H1 (cell line): ENCODE results near the gene LRRC4.

ENCODE experiments used
- CEBPB ChIP-seq: IDR thresholded peaks from 2 replicates; pipeline ENCODE4 v1.6.1; 2012; ENCODE audit warnings: low read depth, low read length
- CREB1 ChIP-seq: IDR thresholded peaks from 2 replicates; pipeline ENCODE4 v1.6.1; 2012; ENCODE audit warnings: inconsistent platforms
- EP300 ChIP-seq, 2 experiments: IDR thresholded peaks; 1 replicate in 1 of 2; 2 replicates in 1 of 2; pipeline ENCODE4 v1.6.1; 2011 to 2012; ENCODE audit warnings: low read depth in 2 of 2, low read length in 2 of 2, mild to moderate bottlenecking in 2 of 2, borderline replicate concordance in 1 of 2, inconsistent platforms in 1 of 2, moderate library complexity in 1 of 2
- EZH2 ChIP-seq: fragments of 200-600 bp; sonication (generic); IDR thresholded peaks from 2 replicates; pipeline ENCODE4 v1.7.1; 2012; ENCODE audit warnings: low read depth, mild to moderate bottlenecking, moderate library complexity, low read length, inconsistent platforms; ENCODE audit not compliant: severe bottlenecking
- POLR2A ChIP-seq, 2 experiments: IDR thresholded peaks; 1 replicate in 1 of 2; 2 replicates in 1 of 2; pipeline ENCODE4 v1.6.1; 2011; ENCODE audit warnings: low read depth in 2 of 2, low read length in 2 of 2, mild to moderate bottlenecking in 2 of 2; ENCODE audit errors: control extremely low read depth in 1 of 2
- POLR2AphosphoS5 ChIP-seq: IDR thresholded peaks from 2 replicates; pipeline ENCODE4 v1.6.1; 2011; ENCODE audit warnings: low read depth, low read length
- RXRA ChIP-seq: IDR thresholded peaks from 2 replicates; pipeline ENCODE4 v1.6.1; 2011; ENCODE audit warnings: low read depth, mild to moderate bottlenecking, low read length, moderate library complexity; ENCODE audit not compliant: insufficient read depth
- SRF ChIP-seq: IDR thresholded peaks from 2 replicates; pipeline ENCODE4 v1.6.1; 2011; ENCODE audit warnings: mild to moderate bottlenecking, low read depth, low read length, moderate library complexity
- TAF1 ChIP-seq: IDR thresholded peaks from 2 replicates; pipeline ENCODE4 v1.6.1; 2011; ENCODE audit warnings: mild to moderate bottlenecking, low read depth, low read length
- YY1 ChIP-seq: IDR thresholded peaks from 2 replicates; pipeline ENCODE4 v1.6.1; 2011; ENCODE audit warnings: low read depth, mild to moderate bottlenecking, low read length
- TF ChIP-seq, protein P1 (sequence below), 3 experiments: IDR thresholded peaks; 1 replicate in 2 of 3; 2 replicates in 1 of 3; pipeline versions ENCODE4 v1.5.1 to v1.6.1; 2011; ENCODE audit warnings: low read length in 3 of 3, mild to moderate bottlenecking in 3 of 3, inconsistent platforms in 2 of 3, low read depth in 1 of 3, moderate library complexity in 1 of 3; ENCODE audit not compliant: insufficient read depth in 1 of 3; ENCODE audit errors: control extremely low read depth in 1 of 3
- TF ChIP-seq, protein P2 (sequence below): IDR thresholded peaks from 2 replicates; pipeline ENCODE4 v1.6.1; 2011; ENCODE audit warnings: low read depth, mild to moderate bottlenecking, low read length; ENCODE audit not compliant: insufficient read depth
- TF ChIP-seq, protein P3 (sequence below): IDR thresholded peaks from 2 replicates; pipeline ENCODE4 v1.6.1; 2011; ENCODE audit warnings: low read length, improper control_type of control experiment

DNA sequence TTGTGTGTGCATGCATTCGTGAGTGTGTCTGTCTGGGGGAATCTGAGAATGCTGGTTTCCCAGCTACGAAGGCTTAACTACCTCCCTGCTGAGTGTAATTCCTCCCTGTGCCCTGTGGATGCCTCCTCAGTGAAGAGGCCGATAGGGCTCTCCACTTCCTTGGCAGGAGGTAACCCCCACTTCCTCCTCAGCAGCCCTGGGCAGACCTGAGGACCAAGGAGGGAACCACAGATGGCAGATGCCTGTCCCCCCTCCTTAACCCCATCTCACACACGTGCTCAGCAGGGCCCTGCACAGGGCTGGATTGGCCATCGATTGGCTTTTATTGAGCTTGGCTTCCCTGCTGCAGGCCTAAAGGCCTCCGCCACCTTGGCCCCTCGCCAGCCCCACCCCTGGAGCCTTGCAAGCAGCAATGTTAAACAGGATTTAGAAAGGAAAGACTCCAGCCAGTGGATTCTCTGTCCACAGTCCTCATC is 45.6 kb upstream of the LRRC4 start:
- TF ChIP-seq, protein P1, sequence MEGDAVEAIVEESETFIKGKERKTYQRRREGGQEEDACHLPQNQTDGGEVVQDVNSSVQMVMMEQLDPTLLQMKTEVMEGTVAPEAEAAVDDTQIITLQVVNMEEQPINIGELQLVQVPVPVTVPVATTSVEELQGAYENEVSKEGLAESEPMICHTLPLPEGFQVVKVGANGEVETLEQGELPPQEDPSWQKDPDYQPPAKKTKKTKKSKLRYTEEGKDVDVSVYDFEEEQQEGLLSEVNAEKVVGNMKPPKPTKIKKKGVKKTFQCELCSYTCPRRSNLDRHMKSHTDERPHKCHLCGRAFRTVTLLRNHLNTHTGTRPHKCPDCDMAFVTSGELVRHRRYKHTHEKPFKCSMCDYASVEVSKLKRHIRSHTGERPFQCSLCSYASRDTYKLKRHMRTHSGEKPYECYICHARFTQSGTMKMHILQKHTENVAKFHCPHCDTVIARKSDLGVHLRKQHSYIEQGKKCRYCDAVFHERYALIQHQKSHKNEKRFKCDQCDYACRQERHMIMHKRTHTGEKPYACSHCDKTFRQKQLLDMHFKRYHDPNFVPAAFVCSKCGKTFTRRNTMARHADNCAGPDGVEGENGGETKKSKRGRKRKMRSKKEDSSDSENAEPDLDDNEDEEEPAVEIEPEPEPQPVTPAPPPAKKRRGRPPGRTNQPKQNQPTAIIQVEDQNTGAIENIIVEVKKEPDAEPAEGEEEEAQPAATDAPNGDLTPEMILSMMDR (IDR thresholded peaks at IDR 0.05; ENCODE audit: control extremely low read depth in 1 of 3, insufficient read depth in 1 of 3, low read depth in 1 of 3, low read length in 3 of 3) = no peak
- TF ChIP-seq CEBPB (no peak), CREB1 (no peak), YY1 (no peak), EZH2 (no peak), TAF1 (no peak), POLR2A (IDR thresholded peaks at IDR 0.05; ENCODE audit: control extremely low read depth in 1 of 2, low read depth in 2 of 2, low read length in 2 of 2) (no peak), SRF (no peak), RXRA (no peak), POLR2AphosphoS5 (no peak), EP300 (IDR thresholded peaks at IDR 0.05; ENCODE audit: borderline replicate concordance in 1 of 2, low read depth in 2 of 2, low read length in 2 of 2) (no peak)
- TF ChIP-seq, protein P2, sequence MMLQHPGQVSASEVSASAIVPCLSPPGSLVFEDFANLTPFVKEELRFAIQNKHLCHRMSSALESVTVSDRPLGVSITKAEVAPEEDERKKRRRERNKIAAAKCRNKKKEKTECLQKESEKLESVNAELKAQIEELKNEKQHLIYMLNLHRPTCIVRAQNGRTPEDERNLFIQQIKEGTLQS = no peak
- TF ChIP-seq, protein P3, sequence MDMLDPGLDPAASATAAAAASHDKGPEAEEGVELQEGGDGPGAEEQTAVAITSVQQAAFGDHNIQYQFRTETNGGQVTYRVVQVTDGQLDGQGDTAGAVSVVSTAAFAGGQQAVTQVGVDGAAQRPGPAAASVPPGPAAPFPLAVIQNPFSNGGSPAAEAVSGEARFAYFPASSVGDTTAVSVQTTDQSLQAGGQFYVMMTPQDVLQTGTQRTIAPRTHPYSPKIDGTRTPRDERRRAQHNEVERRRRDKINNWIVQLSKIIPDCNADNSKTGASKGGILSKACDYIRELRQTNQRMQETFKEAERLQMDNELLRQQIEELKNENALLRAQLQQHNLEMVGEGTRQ = no peak
